ENCODE results near the gene EPAS1.

- TF ChIP-seq POLR2AphosphoS5 (IDR thresholded peaks at IDR 0.05) (no peak), CTCF (IDR thresholded peaks at IDR 0.05) (no peak), POLR2A (IDR thresholded peaks at IDR 0.05) (no peak), EP300 (IDR thresholded peaks at IDR 0.05) (no peak)
Measured at GRCh38 chr2:46319711-46320110, 22.5 kb downstream of the EPAS1 start.

Data from stomach (tissue), 4 donors.